ENCODE measurements around the gene INTS11. TPM values are rescaled to one million over a fixed set of nuclear protein-coding genes. Genes with fewer than 3 reads are reported as not detected.
A peak's percentile ranks its signal among the peaks of the same experiment; 100 is the strongest.

Gene INTS11
- total RNA-seq, 1 donor from 2014 or later: 84.8 TPM

DNA sequence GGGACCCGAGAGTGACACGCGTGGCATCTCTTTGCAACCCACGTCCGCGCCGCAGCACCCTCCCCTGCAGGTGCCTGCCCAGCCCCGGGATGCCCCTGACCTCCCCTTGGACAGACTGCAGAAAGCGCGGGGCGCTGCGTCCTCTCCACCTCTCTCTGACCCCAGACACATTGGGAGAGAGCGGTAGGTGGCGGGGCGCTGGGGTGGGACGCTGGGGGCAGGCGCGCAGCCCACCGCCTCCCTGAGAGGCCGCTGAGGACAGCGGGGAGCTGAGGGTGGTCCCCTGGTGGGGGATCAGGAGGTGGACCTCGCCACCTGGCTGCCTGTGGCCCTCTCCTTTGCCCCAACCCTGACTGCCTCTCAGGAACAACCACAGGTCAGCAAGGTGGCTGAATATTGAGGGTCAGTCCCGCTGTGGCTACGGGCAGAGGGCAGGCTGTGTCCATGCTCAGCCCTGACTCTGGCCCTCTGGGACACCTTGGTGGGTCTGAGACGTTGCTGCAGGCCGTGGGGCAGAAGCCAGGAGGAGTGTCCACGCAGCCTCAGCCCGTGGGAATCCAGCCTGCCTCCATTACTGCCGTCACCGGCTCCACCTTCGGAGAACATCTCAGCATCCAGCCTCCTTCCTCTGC lies 50.0 kb downstream of the INTS11 start:
- Histone ChIP-seq H3K4me3 (ENCODE audit: insufficient read depth, low read depth, low read length) (peak overlapping the region; percentile 65), H3K9ac (ENCODE audit: low read length) (peak overlapping the region; percentile 88), H2AFZ (ENCODE audit: low read depth, low read length) (peak overlapping the region; percentile 91), H3K27me3 (ENCODE audit: insufficient read depth, low read length) (no peaks in the 10 kb centered on the region), H3K27ac (ENCODE audit: low read depth, low read length) (peak overlapping the region; percentile 83), H3K79me2 (ENCODE audit: insufficient read depth, low read length) (peaks cover 42% of the 10 kb centered on the region), H3K4me2 (ENCODE audit: low read length) (peak overlapping the region; percentile 94), H4K20me1 (ENCODE audit: insufficient read depth, low read length) (peaks cover 36% of the 10 kb centered on the region), H3K36me3 (ENCODE audit: insufficient read depth, low read length) (no peaks in the 10 kb centered on the region), H3K4me1 (ENCODE audit: insufficient read depth, low read length) (peaks cover 40% of the 10 kb centered on the region), H3K9me3 (ENCODE audit: insufficient read depth, low read depth, low read length) (no peaks in the 10 kb centered on the region)
- Mint-ChIP-seq H3K36me3 (ENCODE audit: low read depth, unreplicated experiment) (peaks cover 6% of the 10 kb centered on the region), H3K4me1 (ENCODE audit: low read depth, unreplicated experiment) (peaks cover 35% of the 10 kb centered on the region), H3K27me3 (ENCODE audit: low read depth, unreplicated experiment) (no peaks in the 10 kb centered on the region), H3K9me3 (ENCODE audit: unreplicated experiment) (no peaks in the 10 kb centered on the region), H3K27ac (ENCODE audit: unreplicated experiment) (peak overlapping the region; percentile 69), H3K4me3 (ENCODE audit: unreplicated experiment) (peak overlapping the region; percentile 74)
- no peak for DNase-seq (ENCODE audit: low read depth)
- no peak for FAIRE-seq
- TF ChIP-seq, protein P1, sequence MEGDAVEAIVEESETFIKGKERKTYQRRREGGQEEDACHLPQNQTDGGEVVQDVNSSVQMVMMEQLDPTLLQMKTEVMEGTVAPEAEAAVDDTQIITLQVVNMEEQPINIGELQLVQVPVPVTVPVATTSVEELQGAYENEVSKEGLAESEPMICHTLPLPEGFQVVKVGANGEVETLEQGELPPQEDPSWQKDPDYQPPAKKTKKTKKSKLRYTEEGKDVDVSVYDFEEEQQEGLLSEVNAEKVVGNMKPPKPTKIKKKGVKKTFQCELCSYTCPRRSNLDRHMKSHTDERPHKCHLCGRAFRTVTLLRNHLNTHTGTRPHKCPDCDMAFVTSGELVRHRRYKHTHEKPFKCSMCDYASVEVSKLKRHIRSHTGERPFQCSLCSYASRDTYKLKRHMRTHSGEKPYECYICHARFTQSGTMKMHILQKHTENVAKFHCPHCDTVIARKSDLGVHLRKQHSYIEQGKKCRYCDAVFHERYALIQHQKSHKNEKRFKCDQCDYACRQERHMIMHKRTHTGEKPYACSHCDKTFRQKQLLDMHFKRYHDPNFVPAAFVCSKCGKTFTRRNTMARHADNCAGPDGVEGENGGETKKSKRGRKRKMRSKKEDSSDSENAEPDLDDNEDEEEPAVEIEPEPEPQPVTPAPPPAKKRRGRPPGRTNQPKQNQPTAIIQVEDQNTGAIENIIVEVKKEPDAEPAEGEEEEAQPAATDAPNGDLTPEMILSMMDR (IDR thresholded peaks at IDR 0.05; ENCODE audit: insufficient read depth, low read depth, low read length): no peak
- no peak for TF ChIP-seq EZH2 (IDR thresholded peaks at IDR 0.05; ENCODE audit: insufficient read depth, low read length)

DNA sequence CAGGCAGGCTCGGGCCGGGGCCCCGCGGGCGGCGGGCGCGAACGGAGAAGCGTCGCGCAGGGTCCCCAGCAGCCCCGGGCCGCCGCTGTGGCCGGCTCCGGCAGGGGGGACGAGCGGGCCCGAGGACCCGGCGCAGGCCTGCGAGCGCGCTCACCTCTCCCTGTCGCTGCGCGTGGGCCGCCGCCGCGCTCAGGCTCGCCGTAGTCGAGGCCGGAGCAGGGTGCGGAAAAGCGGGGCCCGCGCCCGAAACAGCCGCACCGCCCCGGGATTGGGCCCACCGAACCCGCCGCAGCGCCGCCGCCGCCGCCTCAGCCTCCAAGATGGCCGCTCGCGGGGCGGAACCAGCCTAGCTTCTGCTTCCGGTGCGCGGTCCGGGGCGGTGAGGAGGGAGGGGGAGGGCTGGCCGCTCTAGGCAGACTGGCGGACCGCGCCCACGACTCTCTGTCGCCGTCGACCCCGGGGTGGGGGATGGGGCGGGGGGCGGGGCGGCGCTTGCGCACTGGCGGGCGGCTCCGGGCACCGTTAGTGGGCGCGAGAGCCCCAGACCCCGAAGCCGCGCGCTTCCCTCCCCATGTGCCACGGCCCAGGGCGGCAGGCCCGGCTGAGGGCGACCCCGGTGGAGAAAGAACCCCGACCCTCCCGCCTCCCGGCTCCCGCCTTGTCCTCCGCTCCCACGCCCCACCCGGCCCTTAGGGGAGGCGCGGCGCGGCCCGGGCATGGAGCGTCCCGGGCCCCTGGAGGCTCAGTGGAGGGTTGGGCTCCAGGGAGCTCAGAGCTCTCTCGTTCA lies 50.8 kb downstream of the INTS11 start, which contains the start of gene UBE2J2:
Gene UBE2J2 (minus strand): TSS at position 343 of the 787 bp plus-strand sequence. CDS start 5,862 bp downstream, outside the sequence.
- Histone ChIP-seq H3K9me3 (ENCODE audit: insufficient read depth, low read depth, low read length) (no peaks in the 10 kb centered on the region), H3K4me2 (ENCODE audit: low read length) (peak within 1 kb of the TSS; percentile 99), H3K79me2 (ENCODE audit: insufficient read depth, low read length) (peaks cover 49% of the 10 kb centered on the region), H3K36me3 (ENCODE audit: insufficient read depth, low read length) (no peaks in the 10 kb centered on the region), H3K4me1 (ENCODE audit: insufficient read depth, low read length) (peaks cover 40% of the 10 kb centered on the region), H2AFZ (ENCODE audit: low read depth, low read length) (peak within 1 kb of the TSS; percentile 91), H3K27me3 (ENCODE audit: insufficient read depth, low read length) (no peaks in the 10 kb centered on the region), H3K9ac (ENCODE audit: low read length) (peak within 1 kb of the TSS; percentile 99), H4K20me1 (ENCODE audit: insufficient read depth, low read length) (peaks cover 38% of the 10 kb centered on the region), H3K4me3 (ENCODE audit: insufficient read depth, low read depth, low read length) (peak within 1 kb of the TSS; percentile 88), H3K27ac (ENCODE audit: low read depth, low read length) (peak within 1 kb of the TSS; percentile 90)
- FAIRE-seq (no peak), DNase-seq (ENCODE audit: low read depth) (peak; percentile 82)
- Mint-ChIP-seq H3K36me3 (ENCODE audit: low read depth, unreplicated experiment) (peaks cover 6% of the 10 kb centered on the region), H3K9me3 (ENCODE audit: unreplicated experiment) (no peaks in the 10 kb centered on the region), H3K27me3 (ENCODE audit: low read depth, unreplicated experiment) (no peaks in the 10 kb centered on the region), H3K27ac (ENCODE audit: unreplicated experiment) (peak within 1 kb of the TSS; percentile 93), H3K4me3 (ENCODE audit: unreplicated experiment) (peak within 1 kb of the TSS; percentile 93), H3K4me1 (ENCODE audit: low read depth, unreplicated experiment) (peaks cover 35% of the 10 kb centered on the region)
- TF ChIP-seq EZH2 (IDR thresholded peaks at IDR 0.05; ENCODE audit: insufficient read depth, low read length): no peak
- TF ChIP-seq, protein P1 (IDR thresholded peaks at IDR 0.05; ENCODE audit: insufficient read depth, low read depth, low read length): no peak

Measured in astrocyte (in vitro differentiated cells and primary cell).